C4-2B (cell line): ENCODE measurements around the gene TMUB1.

Experiments
- CTCF ChIP-seq: fragments of 450-650 bp; conservative IDR thresholded peaks from 2 replicates; pipeline ENCODE4 v1.5.1; 2017; ENCODE audit warnings: mild to moderate bottlenecking
- ZFX ChIP-seq: fragments of 450-650 bp; IDR thresholded peaks from 2 replicates; pipeline ENCODE4 v1.6.1; 2017

GRCh38 chr7:151091431-151091830 lies 8.1 kb upstream of the TMUB1 start:
- TF ChIP-seq CTCF = peak; percentile 88
- TF ChIP-seq ZFX = no peak
